ENCODE results near the gene FURIN.
"Not testable (repeated sequence)": the region's sequence is repeated elsewhere in the genome, so short reads cannot be mapped to it uniquely, and the experiment has no call there.

The FURIN gene

DNA sequence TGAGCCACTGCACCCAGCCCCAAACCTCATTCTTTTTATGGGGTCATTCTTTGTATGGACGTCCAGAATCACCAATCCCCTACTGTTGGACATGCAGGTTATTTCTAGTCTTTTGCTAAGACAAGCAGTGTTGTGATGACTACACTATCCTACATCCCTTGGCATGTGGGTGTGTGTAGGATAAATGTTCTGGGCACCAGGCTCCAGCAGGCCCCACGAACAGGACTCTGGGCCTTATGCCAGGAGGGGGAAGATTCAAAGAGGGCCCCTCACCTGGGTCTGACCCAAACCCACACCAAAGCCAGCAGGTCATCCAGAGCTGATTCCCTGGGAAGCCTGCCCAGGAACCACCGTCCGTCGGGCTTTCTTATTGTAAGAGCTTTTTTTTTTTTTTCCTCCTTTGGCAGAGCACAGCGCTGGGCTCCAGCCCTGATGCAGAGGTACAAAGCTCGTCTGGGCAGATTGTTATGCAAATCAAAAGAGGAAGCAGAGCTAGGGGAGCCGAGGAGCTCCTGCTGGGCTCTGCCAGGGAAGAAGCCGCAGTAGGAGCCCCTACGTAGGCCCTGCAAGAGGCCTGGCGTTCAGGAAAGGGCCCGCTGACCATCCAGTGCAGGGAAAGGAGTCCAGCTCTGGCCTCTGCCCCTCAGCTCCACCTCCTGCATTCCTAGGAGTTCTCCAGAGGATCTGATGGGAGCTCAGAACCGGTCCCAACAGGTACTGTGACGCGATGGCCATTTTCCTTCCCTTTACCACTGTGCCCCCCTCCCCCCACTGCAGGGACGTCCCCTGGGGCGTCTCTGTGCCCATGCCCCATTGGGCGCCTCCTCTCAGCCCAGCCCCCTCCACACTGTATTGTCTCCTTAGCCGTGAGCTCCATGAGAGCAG lies 29.0 kb upstream of the FURIN start:
- TF ChIP-seq, protein P1, sequence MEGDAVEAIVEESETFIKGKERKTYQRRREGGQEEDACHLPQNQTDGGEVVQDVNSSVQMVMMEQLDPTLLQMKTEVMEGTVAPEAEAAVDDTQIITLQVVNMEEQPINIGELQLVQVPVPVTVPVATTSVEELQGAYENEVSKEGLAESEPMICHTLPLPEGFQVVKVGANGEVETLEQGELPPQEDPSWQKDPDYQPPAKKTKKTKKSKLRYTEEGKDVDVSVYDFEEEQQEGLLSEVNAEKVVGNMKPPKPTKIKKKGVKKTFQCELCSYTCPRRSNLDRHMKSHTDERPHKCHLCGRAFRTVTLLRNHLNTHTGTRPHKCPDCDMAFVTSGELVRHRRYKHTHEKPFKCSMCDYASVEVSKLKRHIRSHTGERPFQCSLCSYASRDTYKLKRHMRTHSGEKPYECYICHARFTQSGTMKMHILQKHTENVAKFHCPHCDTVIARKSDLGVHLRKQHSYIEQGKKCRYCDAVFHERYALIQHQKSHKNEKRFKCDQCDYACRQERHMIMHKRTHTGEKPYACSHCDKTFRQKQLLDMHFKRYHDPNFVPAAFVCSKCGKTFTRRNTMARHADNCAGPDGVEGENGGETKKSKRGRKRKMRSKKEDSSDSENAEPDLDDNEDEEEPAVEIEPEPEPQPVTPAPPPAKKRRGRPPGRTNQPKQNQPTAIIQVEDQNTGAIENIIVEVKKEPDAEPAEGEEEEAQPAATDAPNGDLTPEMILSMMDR (IDR thresholded peaks at IDR 0.05; ENCODE audit: insufficient read depth, low read length, poor library complexity, severe bottlenecking), result no peak
- no peaks in the 10 kb centered on the region for H3K27me3 ChIP-seq (replicated peaks; ENCODE audit: control insufficient read depth, insufficient read depth, low read length)
- peak overlapping the region; percentile 63 for H3K4me3 ChIP-seq (replicated peaks; ENCODE audit: low read depth, low read length)
- no peaks in the 10 kb centered on the region for H3K36me3 ChIP-seq (ENCODE audit: control insufficient read depth, insufficient read depth, low read length)
- peak; percentile 55 for DNase-seq (ENCODE audit: extremely low read depth, insufficient read length)

DNA sequence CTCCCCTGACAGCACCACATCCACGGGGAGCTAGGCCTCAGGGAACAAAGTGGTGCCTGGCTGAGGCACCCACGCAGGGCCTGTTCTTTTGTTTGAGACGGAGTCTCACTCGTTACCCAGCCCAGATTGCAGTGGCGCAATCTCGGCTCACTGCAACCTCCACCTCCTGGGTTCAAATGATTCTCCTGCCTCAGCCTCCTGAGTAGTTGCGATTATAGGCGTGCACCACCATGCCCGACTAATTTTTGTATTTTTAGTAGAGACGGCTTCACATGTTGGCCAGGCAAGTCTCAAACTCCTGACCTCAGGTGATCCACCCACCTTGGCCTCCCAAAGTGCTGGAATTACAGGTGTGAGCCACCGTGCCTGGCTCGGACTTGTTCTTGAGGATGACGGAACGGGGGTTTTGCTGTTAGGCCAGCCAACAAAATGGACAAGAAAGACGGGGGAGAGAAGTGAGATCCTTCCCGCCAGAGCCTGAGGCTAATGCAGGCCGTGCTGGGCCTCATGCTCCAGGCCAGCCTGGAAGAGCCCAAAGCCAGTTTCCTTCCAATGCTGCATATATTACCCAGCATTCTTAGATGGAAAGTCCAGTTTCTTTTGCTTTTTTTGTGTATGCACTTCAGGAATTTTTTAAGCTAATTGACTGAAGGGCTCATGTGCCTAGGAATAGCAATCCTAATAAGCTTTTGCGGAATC lies 28.1 kb upstream of the FURIN start:
- no peak for DNase-seq (ENCODE audit: extremely low read depth, insufficient read length)
- TF ChIP-seq, protein P1 (IDR thresholded peaks at IDR 0.05; ENCODE audit: insufficient read depth, low read length, poor library complexity, severe bottlenecking), result no peak
- Histone ChIP-seq H3K4me3 (replicated peaks; ENCODE audit: low read depth, low read length) (peak overlapping the region; percentile 63), H3K36me3 (ENCODE audit: control insufficient read depth, insufficient read depth, low read length) (no peaks in the 10 kb centered on the region), H3K27me3 (replicated peaks; ENCODE audit: control insufficient read depth, insufficient read depth, low read length) (no peaks in the 10 kb centered on the region)

DNA sequence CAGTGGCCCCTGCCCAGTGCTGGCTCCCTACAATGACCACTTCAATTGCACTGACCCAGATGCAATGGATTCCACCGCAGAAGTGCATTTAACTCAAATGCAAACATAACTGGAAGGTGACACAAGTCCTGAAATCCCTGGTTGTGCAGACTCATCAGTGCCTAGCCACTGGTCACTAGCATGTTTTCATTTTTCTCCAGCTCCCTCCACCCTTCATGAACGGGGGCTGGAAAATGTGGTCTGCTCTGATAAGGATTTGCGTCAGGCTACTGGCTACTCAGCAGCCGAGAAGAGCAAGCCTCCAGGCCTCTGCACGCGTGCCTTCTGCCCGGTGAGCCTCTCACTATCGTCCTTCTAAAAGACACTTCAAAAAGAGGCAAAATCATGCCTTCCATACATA lies 27.4 kb upstream of the FURIN start:
- no peaks in the 10 kb centered on the region for H3K36me3 ChIP-seq (ENCODE audit: control insufficient read depth, insufficient read depth, low read length)
- no peak for DNase-seq (ENCODE audit: extremely low read depth, insufficient read length)
- TF ChIP-seq, protein P1 (IDR thresholded peaks at IDR 0.05; ENCODE audit: insufficient read depth, low read length, poor library complexity, severe bottlenecking), result no peak
- H3K4me3 ChIP-seq (replicated peaks; ENCODE audit: low read depth, low read length), result no peak overlapping the region
- H3K27me3 ChIP-seq (replicated peaks; ENCODE audit: control insufficient read depth, insufficient read depth, low read length), result no peaks in the 10 kb centered on the region

DNA sequence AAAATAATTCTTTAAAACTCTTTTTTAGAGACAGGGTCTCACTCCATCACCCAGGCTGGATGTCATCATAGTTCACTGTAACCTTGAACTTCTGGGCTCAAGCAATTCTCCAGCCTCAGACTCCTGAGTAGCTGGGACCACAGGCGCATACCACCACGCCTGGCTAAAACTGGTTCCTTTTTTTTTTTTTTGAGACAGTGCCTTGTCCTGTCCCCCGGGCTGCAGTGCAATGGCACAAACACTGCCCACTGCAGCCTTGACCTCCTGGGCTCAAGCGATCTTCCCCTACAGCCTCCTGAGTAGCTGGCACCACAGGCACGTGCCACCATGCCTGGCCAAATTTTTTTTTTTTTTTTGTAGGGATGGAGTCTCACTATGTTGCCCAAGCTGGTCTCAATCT lies 23.7 kb upstream of the FURIN start:
- H3K36me3 ChIP-seq (ENCODE audit: control insufficient read depth, insufficient read depth, low read length), result no peaks in the 10 kb centered on the region
- TF ChIP-seq, protein P1 (IDR thresholded peaks at IDR 0.05; ENCODE audit: insufficient read depth, low read length, poor library complexity, severe bottlenecking), result no peak
- no peak overlapping the region for H3K4me3 ChIP-seq (replicated peaks; ENCODE audit: low read depth, low read length)
- H3K27me3 ChIP-seq (replicated peaks; ENCODE audit: control insufficient read depth, insufficient read depth, low read length), result no peaks in the 10 kb centered on the region
- DNase-seq (ENCODE audit: extremely low read depth, insufficient read length), result no peak

DNA sequence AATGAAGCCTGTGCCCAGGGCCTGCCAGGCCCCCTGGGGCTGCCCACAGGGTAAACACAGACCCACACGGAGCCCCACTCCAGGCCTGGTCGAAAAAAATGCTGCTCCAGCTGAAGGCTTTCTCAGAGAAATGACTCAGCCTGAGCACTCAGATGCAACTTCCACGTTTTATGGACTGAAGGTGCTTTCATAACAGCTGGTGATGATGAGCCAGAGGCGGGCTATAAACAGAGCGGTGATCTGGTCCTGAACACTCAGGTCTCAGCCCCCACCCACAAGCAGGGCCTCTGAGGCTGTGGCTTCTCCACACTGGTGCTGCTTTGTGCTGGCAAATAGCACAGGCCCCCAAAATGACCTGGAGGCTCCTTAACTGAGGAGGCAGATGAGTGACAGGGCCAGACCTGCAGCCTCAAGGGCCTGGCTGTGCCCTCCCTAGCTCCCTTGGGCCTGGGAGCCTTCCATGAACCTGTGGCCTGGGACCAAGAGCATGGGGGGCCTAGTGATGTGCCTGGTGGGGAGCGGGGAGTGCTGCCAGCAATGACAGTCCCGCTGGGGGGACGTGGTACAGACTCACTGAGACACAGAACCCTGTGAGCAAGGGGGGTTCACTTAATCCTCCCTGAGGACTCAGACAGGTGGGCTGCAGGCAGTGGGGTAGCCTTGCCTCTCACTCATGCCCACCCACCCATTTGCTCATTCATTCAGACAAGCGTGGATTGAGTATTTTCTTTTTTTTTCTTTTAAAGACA lies 23.0 kb upstream of the FURIN start:
- DNase-seq (ENCODE audit: extremely low read depth, insufficient read length), result peak; percentile 59
- TF ChIP-seq, protein P1 (IDR thresholded peaks at IDR 0.05; ENCODE audit: insufficient read depth, low read length, poor library complexity, severe bottlenecking), result no peak
- no peaks in the 10 kb centered on the region for H3K36me3 ChIP-seq (ENCODE audit: control insufficient read depth, insufficient read depth, low read length)
- no peak overlapping the region for H3K4me3 ChIP-seq (replicated peaks; ENCODE audit: low read depth, low read length)
- no peaks in the 10 kb centered on the region for H3K27me3 ChIP-seq (replicated peaks; ENCODE audit: control insufficient read depth, insufficient read depth, low read length)

DNA sequence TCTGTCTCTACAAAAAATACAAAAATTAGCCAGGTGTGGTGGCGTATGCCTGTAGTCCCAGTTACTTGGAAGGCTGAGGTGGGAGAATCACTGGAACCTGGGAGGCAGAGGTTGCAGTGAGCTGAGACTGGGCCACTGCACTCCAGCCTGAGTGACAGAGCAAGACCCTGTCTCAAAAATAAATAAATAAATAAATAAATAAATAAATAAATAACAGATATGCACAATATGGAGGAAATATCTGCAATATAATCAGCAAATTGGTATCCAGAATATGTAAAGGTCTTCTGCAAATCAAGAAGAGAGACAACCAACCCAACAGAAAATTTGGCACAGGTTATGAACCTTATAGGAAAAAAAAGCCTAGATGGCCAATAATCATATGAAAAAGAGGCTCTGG lies 19.0 kb upstream of the FURIN start:
- H3K4me3 ChIP-seq (replicated peaks; ENCODE audit: low read depth, low read length); DNase-seq (ENCODE audit: extremely low read depth, insufficient read length); H3K36me3 ChIP-seq (ENCODE audit: control insufficient read depth, insufficient read depth, low read length); H3K27me3 ChIP-seq (replicated peaks; ENCODE audit: control insufficient read depth, insufficient read depth, low read length): not testable (repeated sequence)

All from GM06990 (cell line).